ENCODE measurements around the gene ATP9B.

Gene ATP9B

GRCh38 chr18:79384151-79384807 is 315.1 kb downstream of the ATP9B start:
- no peak for TF ChIP-seq ZNF302 (tag by site-specific recombination; IDR thresholded peaks at IDR 0.05; ENCODE audit: low read depth)
- POLR2A ChIA-PET = no interaction called here
- Histone ChIP-seq H3K4me1 (ENCODE audit: control insufficient read depth, insufficient read depth, low read length) (no peaks in the 10 kb centered on the region), H3K9me3 (ENCODE audit: control insufficient read depth, insufficient read depth, low read depth, low read length) (no peaks in the 10 kb centered on the region), H3K4me3 (ENCODE audit: low read depth, low read length) (no peak overlapping the region), H3K36me3 (ENCODE audit: control insufficient read depth in 2 of 2, insufficient read depth in 1 of 2, low read length in 2 of 2) (no peaks in the 10 kb centered on the region), H3K27ac (ENCODE audit: extremely low read depth, low read depth, low read length) (no peak overlapping the region)
- CTCF ChIA-PET = interaction anchor here (0.6 to 1.1 kb wide), 2 partner anchors 9 to 145 kb away, joined by 5 to 10 read pairs; no protein-coding TSS in a partner anchor

DNA sequence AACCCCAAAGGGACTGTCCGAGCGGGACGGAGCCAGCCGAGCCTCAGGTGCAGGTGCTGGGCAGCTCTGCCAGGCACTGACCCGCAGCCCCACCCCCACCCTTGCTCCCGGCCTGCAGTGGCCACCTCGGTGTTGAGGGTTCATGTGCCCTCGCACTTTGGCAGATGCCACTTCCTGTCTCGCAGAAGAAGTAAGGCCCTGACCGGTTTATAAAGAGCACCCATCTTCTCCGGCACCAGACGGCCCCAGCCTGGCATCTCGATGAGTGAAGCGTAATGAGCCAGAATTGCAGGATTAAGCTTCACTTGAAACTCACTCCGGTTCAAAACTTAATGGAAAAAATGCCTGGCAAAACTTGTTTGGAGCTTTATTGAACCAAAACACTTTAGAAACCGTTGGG is 315.6 kb downstream of the ATP9B start:
- Histone ChIP-seq H3K27ac (ENCODE audit: extremely low read depth, low read depth, low read length) (no peak overlapping the region), H3K36me3 (ENCODE audit: control insufficient read depth in 2 of 2, insufficient read depth in 1 of 2, low read length in 2 of 2) (no peaks in the 10 kb centered on the region), H3K4me1 (ENCODE audit: control insufficient read depth, insufficient read depth, low read length) (no peaks in the 10 kb centered on the region), H3K4me3 (ENCODE audit: low read depth, low read length) (no peak overlapping the region), H3K9me3 (ENCODE audit: control insufficient read depth, insufficient read depth, low read depth, low read length) (no peaks in the 10 kb centered on the region)
- CTCF ChIA-PET = interaction anchor here (0.6 to 1.1 kb wide), 3 partner anchors 9 to 247 kb away, joined by 5 to 10 read pairs (median 7); no protein-coding TSS in a partner anchor
- POLR2A ChIA-PET = no interaction called here
- TF ChIP-seq ZNF24 (tag by site-specific recombination; IDR thresholded peaks at IDR 0.05) (no peak), ZNF112 (tag by site-specific recombination; IDR thresholded peaks at IDR 0.05) (no peak), ZNF600 (tag by site-specific recombination; IDR thresholded peaks at IDR 0.05) (no peak), ZNF404 (tag by site-specific recombination; IDR thresholded peaks at IDR 0.05) (no peak)
- TF ChIP-seq, protein P1, sequence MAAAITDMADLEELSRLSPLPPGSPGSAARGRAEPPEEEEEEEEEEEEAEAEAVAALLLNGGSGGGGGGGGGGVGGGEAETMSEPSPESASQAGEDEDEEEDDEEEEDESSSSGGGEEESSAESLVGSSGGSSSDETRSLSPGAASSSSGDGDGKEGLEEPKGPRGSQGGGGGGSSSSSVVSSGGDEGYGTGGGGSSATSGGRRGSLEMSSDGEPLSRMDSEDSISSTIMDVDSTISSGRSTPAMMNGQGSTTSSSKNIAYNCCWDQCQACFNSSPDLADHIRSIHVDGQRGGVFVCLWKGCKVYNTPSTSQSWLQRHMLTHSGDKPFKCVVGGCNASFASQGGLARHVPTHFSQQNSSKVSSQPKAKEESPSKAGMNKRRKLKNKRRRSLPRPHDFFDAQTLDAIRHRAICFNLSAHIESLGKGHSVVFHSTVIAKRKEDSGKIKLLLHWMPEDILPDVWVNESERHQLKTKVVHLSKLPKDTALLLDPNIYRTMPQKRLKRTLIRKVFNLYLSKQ (tag by site-specific recombination; IDR thresholded peaks at IDR 0.05; ENCODE audit: borderline replicate concordance) = no peak

- Histone ChIP-seq H3K27ac (ENCODE audit: extremely low read depth, low read depth, low read length) (no peak overlapping the region), H3K4me1 (ENCODE audit: control insufficient read depth, insufficient read depth, low read length) (no peaks in the 10 kb centered on the region), H3K36me3 (ENCODE audit: control insufficient read depth in 2 of 2, insufficient read depth in 1 of 2, low read length in 2 of 2) (no peaks in the 10 kb centered on the region), H3K4me3 (ENCODE audit: low read depth, low read length) (no peak overlapping the region), H3K9me3 (ENCODE audit: control insufficient read depth, insufficient read depth, low read depth, low read length) (no peaks in the 10 kb centered on the region)
- ChIA-PET CTCF (interaction anchor here (0.7 to 1.1 kb wide), 2 partner anchors 144 to 247 kb away, joined by 5 to 7 read pairs; no protein-coding TSS in a partner anchor), POLR2A (no interaction called here)
- TF ChIP-seq ZNF561 (tag by site-specific recombination; IDR thresholded peaks at IDR 0.05; ENCODE audit: borderline replicate concordance) = no peak
- no peak for TF ChIP-seq REPIN1 (tag by site-specific recombination; IDR thresholded peaks at IDR 0.05; ENCODE audit: low read depth)
- no peak for TF ChIP-seq ZNF112 (tag by site-specific recombination; IDR thresholded peaks at IDR 0.05)
- no peak for TF ChIP-seq ZNF146 (tag by site-specific recombination; IDR thresholded peaks at IDR 0.05)
- no peak for TF ChIP-seq SP3 (tag by site-specific recombination; IDR thresholded peaks at IDR 0.05)
- TF ChIP-seq ZNF514 (tag by site-specific recombination; IDR thresholded peaks at IDR 0.05) = no peak
- TF ChIP-seq ZNF670 (tag by site-specific recombination; IDR thresholded peaks at IDR 0.05; ENCODE audit: low read depth) = no peak
Observed at GRCh38 chr18:79385326-79385707, 316.1 kb downstream of the ATP9B start.

DNA sequence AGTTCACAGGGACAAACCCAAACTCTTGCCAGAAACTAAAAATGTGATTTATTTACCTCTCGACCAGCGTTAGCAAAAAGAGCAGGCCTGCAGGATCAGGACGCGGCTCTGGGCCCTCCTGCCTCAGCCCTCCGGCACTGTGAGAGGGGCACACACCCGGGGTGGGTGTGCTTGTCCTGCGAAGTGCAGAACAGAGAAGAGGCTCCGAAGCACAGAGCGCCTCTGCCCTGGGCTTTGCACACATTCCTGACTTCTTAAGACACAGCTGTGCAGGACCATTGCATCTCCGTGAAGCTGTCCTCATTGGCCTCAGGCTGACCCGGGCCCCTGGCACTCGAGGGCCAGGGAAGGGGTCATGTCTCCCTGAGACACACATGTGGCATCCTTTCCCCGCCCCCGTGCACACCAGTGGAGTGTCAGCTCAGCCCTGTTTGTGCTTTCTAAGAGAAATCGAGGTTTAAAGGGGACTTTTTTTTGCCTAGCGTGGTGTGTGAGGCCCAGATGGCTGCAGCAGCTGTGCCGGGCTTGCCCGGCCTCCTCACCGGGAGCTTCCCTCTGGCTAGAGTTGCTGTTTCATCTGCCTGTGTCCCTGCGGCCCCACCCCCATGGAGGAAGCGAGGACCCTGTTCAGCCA is 316.6 kb downstream of the ATP9B start:
- no peak overlapping the region for H3K4me3 ChIP-seq (ENCODE audit: low read depth, low read length)
- POLR2A ChIA-PET = no interaction called here
- CTCF ChIA-PET = interaction anchor here (1.1 kb wide), 1 partner anchor 144 kb away, joined by 5 read pairs; no protein-coding TSS in a partner anchor
- no peaks in the 10 kb centered on the region for H3K4me1 ChIP-seq (ENCODE audit: control insufficient read depth, insufficient read depth, low read length)
- H3K27ac ChIP-seq (ENCODE audit: extremely low read depth, low read depth, low read length) = no peak overlapping the region
- no peaks in the 10 kb centered on the region for H3K36me3 ChIP-seq (ENCODE audit: control insufficient read depth in 2 of 2, insufficient read depth in 1 of 2, low read length in 2 of 2)
- H3K9me3 ChIP-seq (ENCODE audit: control insufficient read depth, insufficient read depth, low read depth, low read length) = no peaks in the 10 kb centered on the region
- TF ChIP-seq, protein P2, sequence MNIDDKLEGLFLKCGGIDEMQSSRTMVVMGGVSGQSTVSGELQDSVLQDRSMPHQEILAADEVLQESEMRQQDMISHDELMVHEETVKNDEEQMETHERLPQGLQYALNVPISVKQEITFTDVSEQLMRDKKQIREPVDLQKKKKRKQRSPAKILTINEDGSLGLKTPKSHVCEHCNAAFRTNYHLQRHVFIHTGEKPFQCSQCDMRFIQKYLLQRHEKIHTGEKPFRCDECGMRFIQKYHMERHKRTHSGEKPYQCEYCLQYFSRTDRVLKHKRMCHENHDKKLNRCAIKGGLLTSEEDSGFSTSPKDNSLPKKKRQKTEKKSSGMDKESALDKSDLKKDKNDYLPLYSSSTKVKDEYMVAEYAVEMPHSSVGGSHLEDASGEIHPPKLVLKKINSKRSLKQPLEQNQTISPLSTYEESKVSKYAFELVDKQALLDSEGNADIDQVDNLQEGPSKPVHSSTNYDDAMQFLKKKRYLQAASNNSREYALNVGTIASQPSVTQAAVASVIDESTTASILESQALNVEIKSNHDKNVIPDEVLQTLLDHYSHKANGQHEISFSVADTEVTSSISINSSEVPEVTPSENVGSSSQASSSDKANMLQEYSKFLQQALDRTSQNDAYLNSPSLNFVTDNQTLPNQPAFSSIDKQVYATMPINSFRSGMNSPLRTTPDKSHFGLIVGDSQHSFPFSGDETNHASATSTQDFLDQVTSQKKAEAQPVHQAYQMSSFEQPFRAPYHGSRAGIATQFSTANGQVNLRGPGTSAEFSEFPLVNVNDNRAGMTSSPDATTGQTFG (tag by site-specific recombination; IDR thresholded peaks at IDR 0.05; ENCODE audit: borderline replicate concordance) = no peak
- TF ChIP-seq ZNF121 (tag by site-specific recombination; IDR thresholded peaks at IDR 0.05) (no peak), PATZ1 (tag by site-specific recombination; IDR thresholded peaks at IDR 0.05) (no peak), ZNF776 (tag by site-specific recombination; IDR thresholded peaks at IDR 0.05; ENCODE audit: borderline replicate concordance) (no peak), ZNF391 (tag by site-specific recombination; IDR thresholded peaks at IDR 0.05; ENCODE audit: borderline replicate concordance, low read depth) (no peak), ZNF580 (tag by site-specific recombination; IDR thresholded peaks at IDR 0.05) (no peak), ZNF16 (tag by site-specific recombination; IDR thresholded peaks at IDR 0.05; ENCODE audit: low read depth) (no peak), ZNF677 (tag by site-specific recombination; IDR thresholded peaks at IDR 0.05) (no peak)

All from HEK293 (cell line).